GM18951 (cell line): ENCODE measurements around the gene PPP4R2.

ENCODE experiments used
- POLR2A ChIP-seq: IDR thresholded peaks from 4 replicates; pipeline ENCODE4 v1.6.1; 2011; ENCODE audit warnings: mild to moderate bottlenecking; ENCODE audit not compliant: insufficient read length, insufficient read depth; ENCODE audit errors: extremely low read depth
- in situ Hi-C: fragments of 300-500 bp; cut with MboI; formaldehyde crosslinking; loops from one replicate; pipeline ENCODE4 v1.12.0; 2022; ENCODE audit warnings: low sequenced_read_pairs, mixed read lengths, inconsistent platforms; ENCODE audit not compliant: unreplicated experiment

PPP4R2 gene

GRCh38 chr3:72968266-72968664, 28.3 kb upstream of the PPP4R2 start:
- in situ Hi-C loops, result no loop called here
- TF ChIP-seq POLR2A, result no peak

- TF ChIP-seq POLR2A, result no peak
- in situ Hi-C loops, result no loop called here
These were observed 26.8 kb upstream of the PPP4R2 start for GRCh38 chr3:72969766-72970165.

GRCh38 chr3:72970942-72971341, 25.7 kb upstream of the PPP4R2 start:
- TF ChIP-seq POLR2A, result no peak
- in situ Hi-C loops, result no loop called here

- no peak for TF ChIP-seq POLR2A
- in situ Hi-C loops, result no loop called here
These were observed 23.9 kb upstream of the PPP4R2 start for GRCh38 chr3:72972706-72973030.

GRCh38 chr3:72973031-72973723, 23.4 kb upstream of the PPP4R2 start:
- in situ Hi-C loops, result no loop called here

GRCh38 chr3:72973786-72974185, 22.8 kb upstream of the PPP4R2 start:
- in situ Hi-C loops, result no loop called here
- TF ChIP-seq POLR2A, result no peak

More at GRCh38 chr3:72973031-72973723, 23.4 kb upstream of the PPP4R2 start:
- no peak for TF ChIP-seq POLR2A

GRCh38 chr3:72974956-72975355, 21.7 kb upstream of the PPP4R2 start:
- in situ Hi-C loops, result no loop called here
- TF ChIP-seq POLR2A, result no peak

- TF ChIP-seq POLR2A, result no peak
- in situ Hi-C loops, result no loop called here
These were observed 20.3 kb upstream of the PPP4R2 start for GRCh38 chr3:72976281-72976741.

- in situ Hi-C loops, result no loop called here
- TF ChIP-seq POLR2A, result no peak
These were observed 19.4 kb upstream of the PPP4R2 start for GRCh38 chr3:72977060-72977808.

- no peak for TF ChIP-seq POLR2A
- in situ Hi-C loops, result no loop called here
These were observed 13.8 kb upstream of the PPP4R2 start for GRCh38 chr3:72982609-72983366.

- in situ Hi-C loops, result no loop called here
These were observed 11.0 kb upstream of the PPP4R2 start for GRCh38 chr3:72985576-72985975.

GRCh38 chr3:72990701-72991395, 5.8 kb upstream of the PPP4R2 start:
- no peak for TF ChIP-seq POLR2A
- in situ Hi-C loops, result no loop called here

More at GRCh38 chr3:72985576-72985975, 11.0 kb upstream of the PPP4R2 start:
- no peak for TF ChIP-seq POLR2A

GRCh38 chr3:72991522-72991921, 5.1 kb upstream of the PPP4R2 start:
- TF ChIP-seq POLR2A, result no peak
- in situ Hi-C loops, result no loop called here
